GM13976 (cell line): ENCODE data around the gene SYT1.
A peak's percentile ranks its signal among the peaks of the same experiment; 100 is the strongest.

Experiments used
- DNase-seq: peaks from one replicate; pipeline ENCODE4 v3.0.0; 2012; ENCODE audit warnings: low spot score
- CTCF ChIP-seq: IDR thresholded peaks from 2 replicates; pipeline ENCODE4 v1.5.1; 2012; ENCODE audit warnings: borderline replicate concordance, mild to moderate bottlenecking; ENCODE audit not compliant: insufficient read depth; ENCODE audit errors: extremely low read depth, missing control alignments, control extremely low read depth
- in situ Hi-C: fragments of 300-500 bp; cut with MboI; formaldehyde crosslinking; loops from one replicate; pipeline ENCODE4 v1.12.0; 2022; ENCODE audit warnings: low sequenced_read_pairs, mixed read lengths, inconsistent platforms; ENCODE audit not compliant: unreplicated experiment

Gene SYT1

GRCh38 chr12:79451978-79452377 is 587.4 kb downstream of the SYT1 start:
- peak; percentile 0 for DNase-seq
- in situ Hi-C loops: no loop called here
- no peak for TF ChIP-seq CTCF

- in situ Hi-C loops: no loop called here
These were observed 588.3 kb downstream of the SYT1 start for GRCh38 chr12:79452906-79453305.

GRCh38 chr12:79453820-79454219 is 589.2 kb downstream of the SYT1 start:
- in situ Hi-C loops: no loop called here
- TF ChIP-seq CTCF: no peak
- DNase-seq: peak; percentile 0

More at GRCh38 chr12:79452906-79453305, 588.3 kb downstream of the SYT1 start:
- TF ChIP-seq CTCF: no peak
- DNase-seq: no peak

GRCh38 chr12:79454338-79454843 is 589.8 kb downstream of the SYT1 start:
- in situ Hi-C loops: no loop called here
- no peak for TF ChIP-seq CTCF
- no peak for DNase-seq

- peak; percentile 0 for DNase-seq
- no peak for TF ChIP-seq CTCF
- in situ Hi-C loops: no loop called here
These were observed 590.7 kb downstream of the SYT1 start for GRCh38 chr12:79455286-79455685.

- TF ChIP-seq CTCF: no peak
- no peak for DNase-seq
- in situ Hi-C loops: no loop called here
These were observed 617.7 kb downstream of the SYT1 start for GRCh38 chr12:79482323-79482722.

- in situ Hi-C loops: no loop called here
- no peak for TF ChIP-seq CTCF
- no peak for DNase-seq
These were observed 618.3 kb downstream of the SYT1 start for GRCh38 chr12:79482921-79483320.
